ENCODE data around the gene TMEM156. TPM values are rescaled to one million over a fixed set of nuclear protein-coding genes. Genes with fewer than 3 reads are reported as not detected.

TMEM156 gene
- polyA plus RNA-seq, 1 donor (not counting 4 experiments of a cell fraction or from before 2014, with no cell fraction given) = 0.68 TPM

GRCh38 chr4:39048311-39048710, 16.1 kb upstream of the TMEM156 start:
- no peak overlapping the region for H3K4me3 ChIP-seq (ENCODE audit: control insufficient read depth in 2 of 3, extremely low read depth in 1 of 3, insufficient read depth in 2 of 3, low read depth in 1 of 3, low read length in 3 of 3)
- no peaks in the 10 kb centered on the region for H3K9me3 ChIP-seq (ENCODE audit: control insufficient read depth, low read depth, low read length)
- H3K79me2 ChIP-seq (ENCODE audit: control insufficient read depth, insufficient read depth, low read length) = peaks cover 31% of the 10 kb centered on the region
- dilution Hi-C loops (cut with MboI; ENCODE audit: extremely low pct_ligation_motif_present, low sequenced_read_pairs) = no loop called here
- H3K27me3 ChIP-seq (ENCODE audit: control insufficient read depth, extremely low read depth, insufficient read depth, low read length) = no peaks in the 10 kb centered on the region
- no peak for TF ChIP-seq CTCF (optimal IDR thresholded peaks at IDR 0.05 in 1 of 3, IDR thresholded peaks at IDR 0.05 in 1 of 3, conservative IDR thresholded peaks at IDR 0.05 in 1 of 3; ENCODE audit: extremely low read depth in 1 of 3, insufficient read depth in 2 of 3, low read length in 3 of 3)
- TF ChIP-seq EZH2 (IDR thresholded peaks at IDR 0.05; ENCODE audit: low read length) = no peak
- no peak for DNase-seq (ENCODE audit: low read depth, low spot score)
- FAIRE-seq = no peak
- no peak overlapping the region for H3K4me2 ChIP-seq (ENCODE audit: control insufficient read depth, extremely low read depth, insufficient read depth, low read depth, low read length)
- peaks cover 13% of the 10 kb centered on the region for H3K4me1 ChIP-seq (ENCODE audit: control insufficient read depth, extremely low read depth, insufficient read depth, low read length)
- H3K9ac ChIP-seq (ENCODE audit: control insufficient read depth, extremely low read depth, insufficient read depth, low read length) = no peak overlapping the region
- H3K9me1 ChIP-seq (ENCODE audit: control insufficient read depth, extremely low read depth, insufficient read depth, low read length) = no peaks in the 10 kb centered on the region
- no peaks in the 10 kb centered on the region for H4K20me1 ChIP-seq (ENCODE audit: control insufficient read depth, extremely low read depth, insufficient read depth, low read length)
- H3K27ac ChIP-seq (ENCODE audit: control insufficient read depth, insufficient read depth, low read length) = no peak overlapping the region
- no peak overlapping the region for H2AFZ ChIP-seq (ENCODE audit: control insufficient read depth, low read length)
- no peaks in the 10 kb centered on the region for H3K36me3 ChIP-seq (ENCODE audit: control insufficient read depth in 2 of 2, extremely low read depth in 1 of 2, insufficient read depth in 2 of 2, low read length in 2 of 2)

- FAIRE-seq (no peak), DNase-seq (ENCODE audit: low read depth, low spot score) (no peak)
- H3K4me3 ChIP-seq (ENCODE audit: control insufficient read depth in 2 of 3, extremely low read depth in 1 of 3, insufficient read depth in 2 of 3, low read depth in 1 of 3, low read length in 3 of 3) = no peak overlapping the region
- TF ChIP-seq CTCF (optimal IDR thresholded peaks at IDR 0.05 in 1 of 3, IDR thresholded peaks at IDR 0.05 in 1 of 3, conservative IDR thresholded peaks at IDR 0.05 in 1 of 3; ENCODE audit: extremely low read depth in 1 of 3, insufficient read depth in 2 of 3, low read length in 3 of 3) (no peak), EZH2 (IDR thresholded peaks at IDR 0.05; ENCODE audit: low read length) (no peak)
- dilution Hi-C loops (cut with MboI; ENCODE audit: extremely low pct_ligation_motif_present, low sequenced_read_pairs) = no loop called here
- H3K9me3 ChIP-seq (ENCODE audit: control insufficient read depth, low read depth, low read length) = no peaks in the 10 kb centered on the region
- H3K36me3 ChIP-seq (ENCODE audit: control insufficient read depth in 2 of 2, extremely low read depth in 1 of 2, insufficient read depth in 2 of 2, low read length in 2 of 2) = no peaks in the 10 kb centered on the region
- no peaks in the 10 kb centered on the region for H3K9me1 ChIP-seq (ENCODE audit: control insufficient read depth, extremely low read depth, insufficient read depth, low read length)
- H3K4me2 ChIP-seq (ENCODE audit: control insufficient read depth, extremely low read depth, insufficient read depth, low read depth, low read length) = no peak overlapping the region
- peaks cover 29% of the 10 kb centered on the region for H3K79me2 ChIP-seq (ENCODE audit: control insufficient read depth, insufficient read depth, low read length)
- no peak overlapping the region for H3K9ac ChIP-seq (ENCODE audit: control insufficient read depth, extremely low read depth, insufficient read depth, low read length)
- H3K4me1 ChIP-seq (ENCODE audit: control insufficient read depth, extremely low read depth, insufficient read depth, low read length) = peaks cover 16% of the 10 kb centered on the region
- no peak overlapping the region for H2AFZ ChIP-seq (ENCODE audit: control insufficient read depth, low read length)
- no peak overlapping the region for H3K27ac ChIP-seq (ENCODE audit: control insufficient read depth, insufficient read depth, low read length)
- no peaks in the 10 kb centered on the region for H3K27me3 ChIP-seq (ENCODE audit: control insufficient read depth, extremely low read depth, insufficient read depth, low read length)
- no peaks in the 10 kb centered on the region for H4K20me1 ChIP-seq (ENCODE audit: control insufficient read depth, extremely low read depth, insufficient read depth, low read length)
These were observed 15.5 kb upstream of the TMEM156 start for GRCh38 chr4:39047681-39048080.

Data from keratinocyte (primary cell).